HG03354 (cell line): ENCODE data around the gene SGPL1.
"Not testable (repeated sequence)": the region's sequence is repeated elsewhere in the genome, so short reads cannot be mapped to it uniquely, and the experiment has no call there.

Source experiments
- ATAC-seq: cut with Tn5 transposase; IDR thresholded peaks from one replicate; pipeline ENCODE4 v1.9.1; 2021; ENCODE audit warnings: mild to moderate bottlenecking; ENCODE audit not compliant: unreplicated experiment, poor library complexity, severe bottlenecking

SGPL1 gene

DNA sequence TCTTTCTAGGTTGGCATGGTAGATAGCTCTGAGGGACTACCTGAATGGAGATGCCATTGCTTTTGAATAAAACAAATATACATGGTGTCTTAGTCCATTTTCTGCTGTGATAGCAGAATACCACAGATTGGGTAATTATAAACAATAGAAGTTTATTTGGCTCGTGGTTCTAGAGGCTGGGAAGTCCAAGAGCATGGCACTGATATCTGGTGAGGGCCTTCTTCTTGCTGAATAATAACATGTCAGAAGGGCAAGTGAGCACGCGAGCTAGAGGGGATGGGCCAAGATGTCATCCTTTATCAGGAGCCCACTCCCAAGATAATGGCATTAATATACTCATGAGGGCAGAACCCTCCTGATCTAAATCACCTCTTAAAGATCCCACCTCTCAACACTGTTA, 21.9 kb downstream of the SGPL1 start:
- ATAC-seq = no peak

DNA sequence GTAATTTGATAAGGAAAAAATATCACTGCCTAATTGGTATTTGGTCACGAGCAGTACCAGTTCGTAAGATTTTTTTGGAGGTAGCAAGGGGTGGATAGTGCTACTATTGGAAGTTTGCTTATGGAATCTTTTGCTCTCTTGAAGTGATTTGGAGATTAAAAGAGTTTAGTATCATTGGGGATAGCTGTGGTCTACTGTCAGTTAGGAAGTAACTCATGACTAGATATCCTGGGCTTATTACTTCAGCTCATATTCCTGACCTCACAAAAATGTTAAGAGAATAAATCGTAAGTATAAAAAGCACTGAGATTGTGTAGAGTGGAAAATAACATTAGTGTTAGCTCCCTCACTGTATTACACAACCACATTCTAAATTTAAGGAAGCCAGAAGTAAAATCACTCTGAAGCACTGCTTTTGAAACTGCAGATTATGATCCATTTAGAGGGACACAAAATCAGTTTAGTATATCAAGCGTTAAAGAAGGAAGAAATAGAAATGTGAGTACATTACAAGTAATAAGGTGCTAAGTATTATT, 22.6 kb downstream of the SGPL1 start:
- no peak for ATAC-seq

GRCh38 chr10:70840836-70841235, 25.1 kb downstream of the SGPL1 start:
- no peak for ATAC-seq

DNA sequence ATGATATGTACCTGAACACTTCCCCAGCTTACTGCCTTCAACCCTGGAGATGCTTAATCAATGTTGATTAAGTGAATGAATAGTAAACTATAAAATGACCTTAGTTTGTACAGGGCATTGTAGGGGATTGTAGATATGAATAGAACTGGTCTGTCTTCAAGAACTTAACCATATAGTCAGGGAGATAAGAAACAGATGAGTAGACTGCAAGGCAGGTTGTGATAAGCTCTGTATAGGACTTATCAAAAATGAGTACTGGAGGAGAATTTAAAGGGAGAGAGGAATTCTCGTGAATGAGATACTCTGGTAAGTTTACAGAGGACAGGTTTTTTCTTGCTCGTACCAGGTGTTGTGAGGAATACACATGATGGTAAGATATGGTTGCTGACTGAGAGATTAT, 27.6 kb downstream of the SGPL1 start:
- ATAC-seq = no peak

- ATAC-seq = no peak
These were observed 28.2 kb downstream of the SGPL1 start for GRCh38 chr10:70843776-70844489.

DNA sequence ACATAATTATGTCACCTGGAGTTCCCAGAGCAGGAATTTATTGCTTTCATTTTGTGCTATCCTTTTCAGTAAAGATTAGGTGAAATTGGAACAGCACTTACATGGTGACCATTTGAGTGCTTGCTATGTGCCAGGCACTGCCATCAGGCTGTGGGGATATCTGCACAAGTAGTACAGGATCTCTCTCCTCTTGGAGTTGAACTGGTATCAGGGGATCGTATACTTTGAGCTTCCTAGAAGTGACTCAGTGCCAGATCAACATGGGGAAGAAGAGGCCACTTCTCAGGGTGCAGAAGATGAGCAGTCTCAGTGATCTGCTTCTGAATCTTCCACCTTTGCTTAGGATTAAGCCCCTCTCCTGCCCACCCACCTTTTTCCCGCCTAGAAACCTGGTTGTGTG, 29.5 kb downstream of the SGPL1 start:
- ATAC-seq = no peak

GRCh38 chr10:70845816-70846215, 30.1 kb downstream of the SGPL1 start:
- no peak for ATAC-seq

- no peak for ATAC-seq
These were observed 31.0 kb downstream of the SGPL1 start for GRCh38 chr10:70846795-70847194.

DNA sequence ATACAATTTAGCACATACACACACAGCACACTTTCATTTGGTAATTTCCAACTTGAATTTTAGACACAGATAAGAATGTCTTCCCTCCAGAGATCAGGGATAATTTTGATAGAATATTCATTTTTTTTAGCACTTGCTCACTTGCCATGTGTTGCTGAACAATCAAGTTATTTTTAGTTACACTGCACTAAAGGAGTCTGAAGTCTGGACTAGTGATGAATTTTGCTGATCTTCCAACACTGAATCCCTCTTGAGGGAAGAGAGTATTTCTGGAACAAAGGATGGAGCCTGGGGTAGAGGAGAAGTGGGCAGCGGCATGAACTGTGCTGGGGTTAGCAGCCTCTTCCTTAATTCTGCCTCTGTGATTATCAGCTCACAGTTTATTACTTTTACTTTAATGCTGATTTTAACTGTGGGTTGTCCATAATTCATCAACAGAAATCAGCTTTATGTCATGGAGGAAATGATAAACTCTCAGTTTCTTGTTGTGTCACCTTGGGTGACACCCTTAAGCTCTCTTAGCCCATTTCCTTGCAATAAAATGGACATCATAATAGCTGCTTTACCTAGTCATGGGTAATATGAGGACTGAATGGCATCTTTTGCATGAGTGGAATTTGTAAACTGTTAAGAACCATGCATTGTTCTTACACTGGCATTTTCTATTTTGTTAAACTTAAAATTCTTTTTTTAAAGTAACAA, 32.1 kb downstream of the SGPL1 start:
- no peak for ATAC-seq

- ATAC-seq = no peak
These were observed 33.9 kb downstream of the SGPL1 start for GRCh38 chr10:70849582-70850016.

DNA sequence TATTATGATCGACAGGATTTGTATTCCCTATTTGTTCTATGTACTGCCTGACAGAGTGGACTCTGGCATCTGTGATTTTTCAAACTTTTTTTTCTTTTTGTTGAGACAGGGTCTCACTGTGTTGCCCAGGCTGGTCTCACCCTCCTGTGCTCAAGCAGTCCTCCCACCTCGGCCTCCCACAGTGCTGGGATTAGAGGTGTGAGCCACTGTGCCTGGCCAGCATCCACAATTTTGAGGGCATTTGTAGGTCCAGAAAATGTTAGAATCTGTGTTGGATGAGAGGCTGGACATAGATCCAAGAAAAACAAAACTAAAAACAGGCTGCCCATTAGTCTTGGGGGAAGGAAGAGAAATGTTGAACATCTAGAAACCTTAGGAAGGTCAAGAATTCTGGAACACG, 34.3 kb downstream of the SGPL1 start:
- no peak for ATAC-seq

DNA sequence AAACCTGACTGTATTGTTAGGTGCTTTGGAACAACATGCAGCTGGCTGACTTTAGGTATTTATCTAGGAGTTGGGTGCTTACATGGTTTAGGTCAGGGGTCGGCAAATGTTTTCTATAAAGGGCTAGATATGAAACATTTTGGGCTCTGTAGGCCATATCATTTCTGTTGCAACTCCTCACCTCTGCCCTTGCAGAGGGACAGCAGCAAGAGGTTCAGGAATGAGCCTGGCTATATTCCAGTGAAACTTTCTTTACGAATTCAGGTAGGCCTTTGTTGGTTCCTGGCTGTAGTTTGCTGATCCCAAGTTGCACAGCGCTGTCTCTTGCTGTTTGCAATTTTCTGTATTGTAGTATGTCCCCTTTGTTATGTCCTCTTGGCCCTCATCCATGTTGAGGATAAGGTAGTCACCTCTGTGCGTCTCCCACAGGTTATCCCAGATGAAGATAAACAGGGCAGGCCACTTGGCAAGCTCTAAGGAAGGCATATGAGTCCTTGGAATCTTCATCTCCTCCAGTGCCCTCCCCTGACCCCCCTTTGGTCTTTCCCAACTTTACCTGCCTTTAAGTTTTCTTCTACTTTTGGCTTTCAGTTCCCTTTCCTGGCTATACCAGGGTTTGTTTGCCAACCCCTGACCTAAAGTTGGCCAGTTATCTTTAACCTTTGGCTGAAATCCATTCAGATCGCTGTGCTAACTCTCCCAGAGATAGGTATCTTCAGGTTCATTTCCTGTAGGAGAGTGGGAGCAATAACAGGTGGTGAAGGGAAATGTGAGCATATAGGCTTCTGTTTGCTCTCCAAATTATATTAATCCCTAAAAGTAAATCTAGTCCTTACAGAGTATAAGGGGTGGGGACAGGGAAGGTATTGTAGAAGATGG, 36.1 kb downstream of the SGPL1 start:
- ATAC-seq = no peak

GRCh38 chr10:70853038-70853437, 37.3 kb downstream of the SGPL1 start:
- no peak for ATAC-seq

DNA sequence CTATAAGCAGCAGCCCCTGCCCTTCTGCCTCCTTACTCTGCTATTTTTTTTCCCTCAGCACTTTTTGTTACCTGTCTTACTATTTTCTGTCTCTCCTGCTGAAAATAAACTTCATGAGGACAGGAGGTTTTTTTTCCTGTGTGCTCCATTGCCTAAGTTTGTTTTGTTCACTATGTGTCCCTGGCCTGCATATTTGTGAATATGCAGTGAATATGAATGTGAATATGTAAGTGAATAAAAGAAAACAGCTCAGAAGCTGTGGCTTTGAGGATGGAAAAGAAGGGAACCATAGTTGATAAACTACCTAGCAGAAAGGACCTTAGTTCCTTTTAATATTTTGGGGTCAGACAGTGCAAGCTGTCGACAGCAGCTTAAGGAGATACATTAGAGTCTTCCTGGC, 37.7 kb downstream of the SGPL1 start:
- ATAC-seq = no peak

DNA sequence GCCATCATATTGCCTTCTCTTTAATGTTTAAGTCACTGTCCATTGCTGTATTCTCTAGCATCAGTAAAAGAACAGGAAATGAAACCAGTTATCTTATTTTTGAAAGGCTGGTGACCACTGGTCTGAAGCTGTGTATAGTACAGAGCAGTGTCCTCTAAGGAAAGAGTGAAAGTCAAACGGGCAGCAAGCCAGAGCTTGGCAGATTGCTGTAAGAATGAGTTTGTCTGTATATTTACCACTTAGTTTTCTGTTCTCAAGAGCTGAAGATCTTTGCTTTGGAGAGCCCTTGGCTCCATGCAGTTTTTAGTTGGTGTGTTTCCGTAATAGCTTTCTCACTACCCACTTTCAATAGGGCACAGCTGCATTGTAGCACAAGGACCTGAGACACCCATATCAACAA, 40.7 kb downstream of the SGPL1 start:
- ATAC-seq = no peak

GRCh38 chr10:70858759-70859158, 43.0 kb downstream of the SGPL1 start:
- no peak for ATAC-seq

- ATAC-seq = not testable (repeated sequence)
These were observed 45.9 kb downstream of the SGPL1 start for GRCh38 chr10:70861495-70862197.

DNA sequence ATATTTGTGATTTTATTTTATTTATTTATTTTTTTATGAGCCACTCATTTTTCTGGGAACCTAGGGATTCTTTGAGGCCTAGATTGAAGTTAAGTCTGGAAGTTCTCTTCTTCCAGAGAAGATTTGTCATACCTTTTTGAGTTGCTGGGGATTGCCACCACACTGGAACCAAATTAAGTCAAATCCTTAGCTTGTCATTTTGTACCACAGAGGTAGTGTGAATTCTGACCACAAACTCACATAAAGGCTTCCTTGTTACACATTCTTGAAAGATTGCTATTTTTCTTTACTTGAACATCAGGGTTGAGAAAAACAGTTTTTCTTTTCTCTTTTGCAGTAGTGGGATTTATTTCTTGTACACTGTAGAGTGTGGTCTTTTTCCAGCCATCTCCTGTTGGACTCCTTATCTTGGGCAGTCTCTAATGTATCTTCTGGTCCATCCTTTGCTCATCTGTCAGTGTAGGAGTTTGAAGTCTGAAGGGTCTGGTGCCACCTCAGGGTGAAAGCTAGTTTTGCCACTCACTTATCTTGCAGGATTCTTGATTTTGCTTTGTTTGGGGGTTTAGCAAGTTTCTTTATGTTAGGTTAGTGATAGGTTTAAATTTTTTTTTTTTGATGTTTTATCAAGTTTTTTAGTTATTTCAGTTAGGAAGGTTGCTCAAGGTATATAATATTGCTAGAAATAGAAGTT, 47.9 kb downstream of the SGPL1 start:
- ATAC-seq = no peak

GRCh38 chr10:70864935-70865334, 49.2 kb downstream of the SGPL1 start:
- no peak for ATAC-seq
